MM.1S (cell line): ENCODE measurements around the gene GCC2.
"Not testable (repeated sequence)": the region's sequence is repeated elsewhere in the genome, so short reads cannot be mapped to it uniquely, and the experiment has no call there.

Experiments
- CTCF ChIP-seq: fragments of 300-600 bp; sonication (generic); IDR thresholded peaks from 2 replicates; pipeline ENCODE4 v1.5.1; 2016; ENCODE audit warnings: antibody characterized with exemption, low read length, mixed read lengths
- EZH2 ChIP-seq: fragments of 300-600 bp; sonication (generic); optimal IDR thresholded peaks from 2 replicates; pipeline ENCODE3; 2017; ENCODE audit warnings: low read depth, mild to moderate bottlenecking, antibody characterized with exemption, low read length, mixed read lengths
- EZH2phosphoT487 ChIP-seq: fragments of 300-600 bp; sonication (generic); IDR thresholded peaks from 2 replicates; pipeline ENCODE4 v1.6.1; 2018; ENCODE audit warnings: antibody characterized with exemption, low read length

DNA sequence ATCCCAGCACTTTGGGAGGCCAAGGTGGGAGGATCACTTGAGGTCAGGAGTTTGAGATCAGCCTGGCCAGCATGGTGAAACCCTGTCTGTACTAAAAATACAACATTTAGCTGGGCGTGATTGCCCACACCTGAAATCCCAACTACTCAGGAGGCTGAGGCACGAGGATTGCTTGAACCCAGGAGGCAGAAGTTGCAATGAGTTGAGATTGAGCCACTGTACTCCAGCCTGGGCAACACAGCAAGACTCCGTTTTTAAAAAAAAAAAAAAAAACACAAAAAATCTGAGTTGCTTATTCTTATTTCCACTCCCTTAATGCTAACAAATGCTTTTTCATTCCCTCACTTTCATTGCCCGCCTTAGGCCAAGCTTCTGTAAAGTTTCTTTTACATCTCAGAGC, 4.5 kb downstream of the GCC2 start:
- not testable (repeated sequence) for TF ChIP-seq CTCF, EZH2, EZH2phosphoT487
